GM12801 (cell line): ENCODE measurements around the gene OXCT2.

Experiments used
- TF ChIP-seq, protein P1 (sequence below): IDR thresholded peaks from one replicate; pipeline ENCODE4 v1.5.1; 2011; ENCODE audit warnings: control low read depth; ENCODE audit not compliant: insufficient read length; ENCODE audit errors: extremely low read depth

Gene OXCT2

DNA sequence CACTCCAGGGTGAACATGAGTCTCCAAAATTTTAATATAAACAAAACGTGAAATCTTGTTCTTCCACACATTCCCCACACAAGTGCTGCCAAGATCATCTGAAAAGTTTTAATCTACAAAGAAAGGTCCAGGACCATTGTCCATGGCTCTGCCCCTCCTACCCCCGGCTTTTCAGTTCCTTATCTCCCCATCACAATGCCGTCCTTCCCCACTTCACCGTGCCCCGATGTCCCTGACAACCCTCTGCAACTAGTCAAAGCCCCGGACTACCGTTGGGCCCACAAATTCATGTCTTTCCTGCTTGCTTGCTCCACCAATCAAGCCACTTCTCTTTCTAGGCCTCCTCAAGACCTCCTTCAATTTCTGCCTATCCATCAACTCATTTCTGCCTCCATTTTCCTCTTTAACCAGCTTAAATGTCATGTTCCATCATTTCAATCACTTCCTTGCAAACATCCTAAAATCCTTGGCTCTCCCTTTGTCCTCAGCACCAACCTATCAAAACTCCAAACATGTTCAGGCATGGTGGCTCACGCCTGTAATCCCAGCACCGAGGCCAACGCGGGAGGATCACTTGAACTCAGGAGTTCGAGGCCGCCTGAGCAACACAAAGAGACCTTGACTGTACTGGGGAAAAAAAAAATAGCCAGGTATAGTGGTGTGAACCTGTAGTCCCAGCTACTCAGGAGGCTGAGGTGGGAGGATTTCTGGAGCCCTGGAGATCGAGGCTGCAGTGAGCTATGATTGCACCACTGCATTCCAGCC is 31.5 kb upstream of the OXCT2 start:
- TF ChIP-seq, protein P1, sequence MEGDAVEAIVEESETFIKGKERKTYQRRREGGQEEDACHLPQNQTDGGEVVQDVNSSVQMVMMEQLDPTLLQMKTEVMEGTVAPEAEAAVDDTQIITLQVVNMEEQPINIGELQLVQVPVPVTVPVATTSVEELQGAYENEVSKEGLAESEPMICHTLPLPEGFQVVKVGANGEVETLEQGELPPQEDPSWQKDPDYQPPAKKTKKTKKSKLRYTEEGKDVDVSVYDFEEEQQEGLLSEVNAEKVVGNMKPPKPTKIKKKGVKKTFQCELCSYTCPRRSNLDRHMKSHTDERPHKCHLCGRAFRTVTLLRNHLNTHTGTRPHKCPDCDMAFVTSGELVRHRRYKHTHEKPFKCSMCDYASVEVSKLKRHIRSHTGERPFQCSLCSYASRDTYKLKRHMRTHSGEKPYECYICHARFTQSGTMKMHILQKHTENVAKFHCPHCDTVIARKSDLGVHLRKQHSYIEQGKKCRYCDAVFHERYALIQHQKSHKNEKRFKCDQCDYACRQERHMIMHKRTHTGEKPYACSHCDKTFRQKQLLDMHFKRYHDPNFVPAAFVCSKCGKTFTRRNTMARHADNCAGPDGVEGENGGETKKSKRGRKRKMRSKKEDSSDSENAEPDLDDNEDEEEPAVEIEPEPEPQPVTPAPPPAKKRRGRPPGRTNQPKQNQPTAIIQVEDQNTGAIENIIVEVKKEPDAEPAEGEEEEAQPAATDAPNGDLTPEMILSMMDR = no peak

DNA sequence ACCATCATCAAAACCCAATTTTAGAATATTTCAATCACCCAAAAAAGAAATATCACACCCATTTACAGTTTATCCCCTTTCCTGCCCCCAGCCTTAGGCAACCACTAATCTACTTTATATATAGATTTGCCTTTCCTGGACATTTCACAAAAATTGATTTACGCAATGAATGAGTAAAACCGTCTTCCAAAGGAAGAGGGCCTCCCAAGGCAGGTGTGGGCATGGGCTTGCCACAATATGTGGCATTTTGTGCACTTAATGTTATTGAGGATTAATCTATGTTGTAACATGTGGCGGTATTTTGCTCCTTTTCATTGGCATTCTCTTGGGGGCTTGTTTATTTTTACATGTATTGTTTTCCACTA is 29.3 kb upstream of the OXCT2 start:
- TF ChIP-seq, protein P1 = no peak

DNA sequence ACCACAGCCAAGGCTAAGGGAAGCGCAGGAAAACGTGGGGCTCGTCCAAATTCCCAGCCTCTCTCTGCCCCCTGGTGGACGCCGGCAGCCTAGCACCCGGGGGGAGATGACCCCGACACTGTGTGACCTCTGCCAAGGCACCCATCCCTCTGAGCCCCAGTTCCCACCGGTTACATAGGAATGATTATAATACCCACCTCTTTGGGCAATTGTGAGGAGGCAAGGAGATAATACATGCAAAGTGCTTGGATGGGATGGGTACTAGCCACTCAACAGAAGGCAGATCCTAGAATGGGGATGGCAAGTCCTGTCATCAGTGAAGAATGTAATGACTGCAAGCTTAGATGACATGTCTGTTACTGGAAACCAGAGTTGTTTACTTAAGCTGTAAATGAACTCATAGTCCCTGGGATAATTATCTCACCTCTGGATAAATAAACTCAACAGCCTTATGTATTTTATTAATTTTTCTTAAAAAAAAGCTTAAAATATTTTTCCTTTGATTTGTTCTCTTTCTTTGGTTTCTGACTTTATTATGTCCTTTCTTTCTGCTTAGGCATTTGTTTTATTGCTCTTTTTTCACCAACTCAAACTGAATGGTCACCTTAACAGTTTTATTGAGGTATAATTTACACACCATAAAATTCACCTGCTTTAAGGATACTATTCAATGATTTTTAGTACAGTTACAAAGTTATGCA is 28.8 kb upstream of the OXCT2 start:
- TF ChIP-seq, protein P1 = no peak

DNA sequence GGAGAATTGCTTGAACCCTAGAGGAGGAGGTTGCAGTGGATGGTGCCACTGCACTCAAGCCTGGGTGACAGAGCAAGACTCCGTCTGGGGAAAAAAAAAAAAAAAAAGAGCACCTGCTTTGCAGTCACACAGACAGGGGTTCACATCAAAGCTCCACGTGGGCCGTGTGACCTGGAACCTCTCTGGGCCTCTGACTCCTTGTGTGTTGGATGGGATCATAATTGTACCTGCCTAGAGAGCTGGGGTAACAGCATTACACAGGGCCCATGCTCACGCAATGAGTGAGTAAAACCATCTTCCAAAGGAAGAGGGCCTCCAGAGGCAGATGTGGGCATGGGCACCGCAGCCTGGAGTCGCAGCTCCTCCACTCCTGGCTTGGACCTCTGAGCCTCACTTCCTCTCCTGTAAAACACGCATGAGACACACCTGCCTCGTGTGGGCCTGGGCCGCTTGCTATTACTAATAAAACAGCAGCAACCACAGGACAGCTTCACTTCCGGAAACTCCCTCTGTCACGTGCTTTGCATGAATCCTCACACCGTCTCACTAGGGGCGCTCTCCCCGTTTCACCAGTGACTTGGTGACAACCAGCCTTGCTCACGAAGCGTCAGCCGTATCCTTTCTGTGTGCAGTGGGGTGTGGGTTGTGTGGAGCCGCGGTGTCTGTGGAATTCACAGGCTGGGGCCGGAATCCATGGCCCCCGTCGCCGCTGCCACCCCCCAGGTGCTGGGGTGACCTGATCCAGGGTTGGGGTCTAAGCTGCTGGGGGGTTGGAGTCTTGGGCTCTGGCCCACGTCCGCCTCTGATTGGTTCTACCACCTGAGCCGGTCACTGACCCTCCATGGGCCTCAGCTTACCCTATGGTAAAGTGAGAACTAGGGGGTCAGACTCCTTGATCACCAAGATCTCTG is 28.0 kb upstream of the OXCT2 start:
- TF ChIP-seq, protein P1 = peak; percentile 34

DNA sequence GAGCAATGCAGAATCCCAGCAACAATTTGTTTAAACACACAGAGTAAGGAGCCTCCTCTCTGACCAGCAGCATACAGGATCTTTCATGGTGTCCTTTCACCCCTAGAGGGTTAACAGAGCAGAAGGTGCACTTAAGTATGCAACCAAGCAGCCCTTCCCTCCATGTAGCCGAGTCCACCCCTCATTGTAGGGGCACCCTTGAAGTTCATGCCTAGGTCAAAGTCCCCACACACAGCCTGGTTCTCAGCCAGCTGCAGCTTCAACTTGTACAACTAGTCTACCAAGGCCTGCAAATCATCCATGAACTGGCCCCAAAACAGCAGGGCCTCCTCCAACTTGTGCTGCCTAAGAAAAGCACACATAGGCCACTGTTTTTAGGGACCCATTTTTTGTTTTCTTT is 24.5 kb upstream of the OXCT2 start:
- TF ChIP-seq, protein P1 = no peak

DNA sequence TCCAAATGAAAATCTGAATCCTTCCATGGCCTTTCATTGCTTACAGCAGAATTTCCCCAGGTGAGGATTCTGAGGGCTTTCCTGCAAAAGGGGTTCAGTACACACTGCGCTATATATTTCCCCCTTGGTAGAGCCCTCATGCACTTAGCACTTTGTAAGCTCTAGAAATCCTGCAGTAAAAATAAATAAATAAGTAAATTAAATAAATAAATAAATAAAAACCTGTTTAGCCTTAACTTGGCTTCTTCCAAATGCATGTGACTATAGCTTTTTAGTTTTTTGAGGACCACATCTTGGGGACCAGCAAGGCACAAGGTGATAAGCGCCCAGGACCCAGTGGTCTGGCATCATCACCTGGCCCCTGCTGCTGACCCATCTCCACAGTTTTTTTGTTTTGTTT is 20.7 kb upstream of the OXCT2 start:
- TF ChIP-seq, protein P1 = no peak

DNA sequence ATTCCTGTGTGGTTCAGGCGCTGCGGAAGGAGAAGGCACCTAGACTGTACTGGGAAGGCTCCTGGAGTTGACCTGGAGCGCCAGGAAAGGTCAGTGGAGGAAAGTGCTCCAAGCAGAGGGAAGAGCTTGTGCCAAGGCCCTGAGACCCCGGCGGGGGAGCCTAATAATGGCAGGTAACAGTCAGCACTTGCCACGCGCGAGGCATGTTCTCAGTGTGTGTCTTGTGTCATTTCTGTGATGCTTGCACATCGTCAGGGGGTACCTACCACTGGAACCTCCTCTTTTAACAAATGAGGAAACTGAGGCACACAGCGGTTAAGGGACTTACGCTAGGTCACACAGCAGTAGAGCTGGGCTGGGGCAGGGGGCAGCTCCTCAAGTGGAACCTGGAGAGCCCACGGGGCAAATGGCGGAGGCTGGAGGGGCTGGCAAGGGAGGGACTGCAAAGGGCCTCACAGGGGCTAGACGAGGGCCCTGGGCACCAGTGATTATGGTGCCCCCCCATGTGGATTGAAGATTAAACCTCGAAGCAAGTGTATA is 18.5 kb upstream of the OXCT2 start:
- TF ChIP-seq, protein P1 = no peak
